K562 (cell line): ENCODE measurements around the gene LBHD2. TPM values are rescaled to one million over a fixed set of nuclear protein-coding genes. Genes with fewer than 3 reads are reported as not detected.

Source experiments
- ATF7 ChIP-seq: fragments of 450-650 bp; IDR thresholded peaks from 2 replicates; pipeline ENCODE4 v1.7.1; 2014; ENCODE audit warnings: mild to moderate bottlenecking, moderate library complexity
- CXXC5 ChIP-seq: fragments of 250-450 bp; sonication (Bioruptor Pico); IDR thresholded peaks from 2 replicates; pipeline ENCODE4 v1.8.0; 2022; ENCODE audit warnings: inconsistent platforms, mild to moderate bottlenecking, moderate library complexity
- E2F1 ChIP-seq: sonication (generic); formaldehyde crosslinking; IDR thresholded peaks from 2 replicates; pipeline ENCODE4 v1.8.1; 2023; ENCODE audit warnings: mild to moderate bottlenecking, missing genetic modification reagents, moderate library complexity
- GATAD2B ChIP-seq: fragments of 450-650 bp; IDR thresholded peaks from 2 replicates; pipeline ENCODE4 v1.6.1; 2017; ENCODE audit warnings: mild to moderate bottlenecking, borderline replicate concordance
- HOXB6 ChIP-seq: fragments of 250-450 bp; sonication (Bioruptor Pico); IDR thresholded peaks from 2 replicates; pipeline ENCODE4 v1.5.1; 2022; ENCODE audit warnings: mild to moderate bottlenecking, borderline replicate concordance
- LARP7 ChIP-seq: fragments of 450-650 bp; IDR thresholded peaks from 2 replicates; pipeline ENCODE4 v1.6.1; 2016
- MAZ ChIP-seq, 2 experiments: fragments of 450-650 bp in 1 of 2; sonication (generic) in 1 of 2; formaldehyde crosslinking; IDR thresholded peaks in 1 of 2; conservative IDR thresholded peaks in 1 of 2; 2 replicates each; pipeline versions ENCODE4 v1.4.0 to v1.5.0; 2020; ENCODE audit warnings: mild to moderate bottlenecking in 1 of 2, missing genetic modification reagents in 1 of 2
- MEF2D ChIP-seq: conservative IDR thresholded peaks from 2 replicates; pipeline ENCODE4 v1.6.1; 2016; ENCODE audit warnings: low read depth, missing genetic modification characterization, missing compliant biosample characterization
- NBN ChIP-seq: fragments of 450-650 bp; IDR thresholded peaks from 2 replicates; pipeline ENCODE4 v1.6.1; 2016; ENCODE audit warnings: low read depth, mild to moderate bottlenecking
- NFATC3 ChIP-seq: fragments of 450-650 bp; IDR thresholded peaks from 2 replicates; pipeline ENCODE4 v1.6.1; 2017; ENCODE audit warnings: mild to moderate bottlenecking
- NFXL1 ChIP-seq: fragments of 450-650 bp; formaldehyde crosslinking; IDR thresholded peaks from 2 replicates; pipeline ENCODE4 v1.4.0; 2021; ENCODE audit warnings: mild to moderate bottlenecking
- NR2C2 ChIP-seq, 2 experiments: fragments of 200-800 bp in 1 of 2; sonication (Bioruptor generic) in 1 of 2; sonication (generic) in 1 of 2; formaldehyde crosslinking in 1 of 2; IDR thresholded peaks; 2 replicates each; pipeline versions ENCODE4 v1.6.1 to v1.8.0; 2016 to 2022; ENCODE audit warnings: mild to moderate bottlenecking in 1 of 2, missing compliant biosample characterization in 1 of 2, missing genetic modification characterization in 1 of 2, missing genetic modification reagents in 1 of 2
- RBM39 ChIP-seq: fragments of 200-400 bp; formaldehyde crosslinking; optimal IDR thresholded peaks from 2 replicates; pipeline ENCODE3; 2018; ENCODE audit warnings: low read depth, low read length
- SRF ChIP-seq, 2 experiments: fragments of 250-450, 450-650 bp in 1 of 2; sonication (Bioruptor Pico) in 1 of 2; sonication (generic) in 1 of 2; formaldehyde crosslinking; IDR thresholded peaks; 2 replicates each; pipeline versions ENCODE4 v1.5.0 to v1.5.1; 2020 to 2022; ENCODE audit warnings: mild to moderate bottlenecking in 1 of 2, missing genetic modification reagents in 1 of 2
- USF1 ChIP-seq: sonication (generic); formaldehyde crosslinking; IDR thresholded peaks from 2 replicates; pipeline ENCODE4 v1.9.0; 2022; ENCODE audit warnings: mild to moderate bottlenecking, missing genetic modification reagents
- ZEB2 ChIP-seq: fragments of 450-650 bp; IDR thresholded peaks from 2 replicates; pipeline ENCODE4 v1.6.1; 2016
- ZFX ChIP-seq: sonication (generic); formaldehyde crosslinking; IDR thresholded peaks from 2 replicates; pipeline ENCODE4 v1.8.0; 2022; ENCODE audit warnings: mild to moderate bottlenecking, missing genetic modification reagents, moderate library complexity
- ZNF316 ChIP-seq: fragments of 450-650 bp; IDR thresholded peaks from 2 replicates; pipeline ENCODE4 v1.6.1; 2016
- ZNF695 ChIP-seq: fragments of 450-650 bp; formaldehyde crosslinking; IDR thresholded peaks from 2 replicates; pipeline ENCODE4 v1.4.0; 2020; ENCODE audit warnings: mild to moderate bottlenecking, moderate library complexity
- ZNF77 ChIP-seq: fragments of 250-450 bp; sonication (Bioruptor Pico); IDR thresholded peaks from 2 replicates; pipeline ENCODE4 v1.5.0; 2020
- polyA plus RNA-seq, 8 experiments: library from polyadenylated mRNA; depleted of rRNA in 4 of 8; stranded (reverse) in 5 of 8; unstranded in 3 of 8; fragments of >200 nt; fragmentation: Nextera tagmentation in 2 of 8; fragmentation: Illumina TruSeq in 1 of 8; extraction: Ambion mirVana in 2 of 8; extraction: Trizol in 1 of 8; gene quantifications; 2 replicates each; pipeline versions ENCODE4 v1.2.1 to v1.2.3, GENCODE V29; 2011 to 2014; ENCODE audit warnings: inconsistent platforms in 1 of 8, missing spikeins in 1 of 8
- total RNA-seq, 7 experiments: library from RNA; depleted of rRNA in 6 of 7; stranded (reverse); fragments of >200 nt in 6 of 7; fragmentation: Illumina TruSeq in 2 of 7; extraction: Trizol in 2 of 7; gene quantifications; 2 replicates each; pipeline versions ENCODE4 v1.2.1 to v1.2.3, GENCODE V29; 2011 to 2021; ENCODE audit warnings: low replicate concordance in 1 of 7
- TF ChIP-seq, protein P1 (sequence below), 2 experiments: fragments of 450-650 bp in 1 of 2; sonication (generic) in 1 of 2; formaldehyde crosslinking in 1 of 2; IDR thresholded peaks in 1 of 2; conservative IDR thresholded peaks in 1 of 2; 2 replicates each; pipeline versions ENCODE4 v1.6.1 to v1.8.1; 2016 to 2023; ENCODE audit warnings: mild to moderate bottlenecking in 2 of 2, moderate library complexity in 2 of 2, inconsistent platforms in 1 of 2, missing genetic modification reagents in 1 of 2
- TF ChIP-seq, protein P2 (sequence below), 2 experiments: fragments of 450-650 bp in 1 of 2; sonication (generic) in 1 of 2; formaldehyde crosslinking; conservative IDR thresholded peaks; 2 replicates each; pipeline versions ENCODE4 v1.4.0 to v1.8.1; 2020 to 2022; ENCODE audit warnings: mild to moderate bottlenecking in 1 of 2, missing genetic modification reagents in 1 of 2

Gene LBHD2
- total and polyA plus RNA-seq, 9 of the 15 experiments (the other 6 are each of a cell fraction or from before 2014, with no cell fraction given) = not detected

DNA sequence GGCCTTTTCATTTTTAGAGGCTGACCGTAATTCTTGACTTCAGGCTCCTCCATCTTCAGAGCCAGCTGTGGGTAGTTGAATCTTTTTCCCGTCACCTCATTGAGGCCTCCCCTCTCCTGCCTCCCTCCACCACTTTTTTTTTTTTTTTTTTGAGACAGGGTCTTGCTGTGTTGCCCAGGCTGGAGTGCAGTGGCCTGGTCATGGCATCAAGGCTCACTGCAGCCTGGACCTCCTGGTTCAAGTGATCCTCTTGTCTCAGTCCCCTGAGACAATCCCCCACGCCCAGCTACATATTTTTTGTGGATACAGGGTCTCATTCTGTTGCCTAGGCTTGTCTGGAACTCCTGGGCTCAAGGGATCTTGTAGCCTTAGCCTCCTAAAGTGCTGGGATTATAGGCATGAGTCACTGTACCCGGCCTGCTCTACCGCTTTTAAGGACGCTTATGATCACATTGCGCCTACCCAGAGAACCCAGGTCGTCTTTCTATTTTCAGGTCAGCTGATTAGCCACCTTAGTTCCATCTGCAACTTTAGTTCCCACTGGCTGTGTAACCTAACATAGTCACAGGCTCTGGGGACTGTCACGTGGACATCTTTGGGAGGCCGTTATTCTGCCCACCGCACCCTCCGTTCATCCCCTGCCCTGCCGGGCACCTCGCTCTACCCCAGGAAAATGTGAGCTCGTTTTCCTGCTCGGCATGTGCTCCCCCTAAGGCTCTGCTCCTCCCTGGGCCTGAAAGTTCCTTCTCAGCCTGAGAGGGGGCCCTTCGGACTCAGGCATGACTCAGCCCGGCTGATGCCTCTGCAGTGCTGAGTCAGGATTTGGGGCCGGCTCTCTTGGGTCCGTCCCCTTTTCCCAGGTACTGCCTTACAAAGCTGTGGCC lies 52.6 kb downstream of the LBHD2 start (continued):
- TF ChIP-seq MAZ (CRISPR knock-in tag; conservative IDR thresholded peaks at IDR 0.05 in 1 of 2, IDR thresholded peaks at IDR 0.05 in 1 of 2) (peak; percentile 54 to 63; a peak in 3 of 4 replicates), USF1 (peak; percentile 71), NFXL1 (CRISPR knock-in tag) (no peak), GATAD2B (no peak), E2F1 (CRISPR knock-in tag) (no peak), LARP7 (no peak), CXXC5 (CRISPR knock-in tag) (peak; percentile 37), RBM39 (no peak), MEF2D (tag) (0 out of 2 replicates have a peak, but pooled peaks have one; percentile 50), NBN (0 out of 2 replicates have a peak, but pooled peaks have one; percentile 30), ZFX (peak; percentile 56), NR2C2 (CRISPR knock-in tag; IDR thresholded peaks at IDR 0.05) (no peak), NR2C2 (tag; IDR thresholded peaks at IDR 0.05) (0 out of 2 replicates have a peak, but pooled peaks have one; percentile 9), ZNF695 (CRISPR knock-in tag) (no peak), ZEB2 (no peak), NFATC3 (no peak), ZNF77 (CRISPR knock-in tag) (no peak), SRF (CRISPR knock-in tag; IDR thresholded peaks at IDR 0.05) (peak in 1 of 2 experiments; percentile 33; a peak in 1 of 4 replicates), ZNF316 (peak; percentile 99), HOXB6 (no peak), ATF7 (peak; percentile 56; the same call in 1 of the 2 replicates)
- TF ChIP-seq, protein P1, sequence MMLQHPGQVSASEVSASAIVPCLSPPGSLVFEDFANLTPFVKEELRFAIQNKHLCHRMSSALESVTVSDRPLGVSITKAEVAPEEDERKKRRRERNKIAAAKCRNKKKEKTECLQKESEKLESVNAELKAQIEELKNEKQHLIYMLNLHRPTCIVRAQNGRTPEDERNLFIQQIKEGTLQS (IDR thresholded peaks at IDR 0.05) = peak; percentile 84
- TF ChIP-seq, protein P1 (CRISPR knock-in tag; conservative IDR thresholded peaks at IDR 0.05) = no peak
- TF ChIP-seq, protein P2, sequence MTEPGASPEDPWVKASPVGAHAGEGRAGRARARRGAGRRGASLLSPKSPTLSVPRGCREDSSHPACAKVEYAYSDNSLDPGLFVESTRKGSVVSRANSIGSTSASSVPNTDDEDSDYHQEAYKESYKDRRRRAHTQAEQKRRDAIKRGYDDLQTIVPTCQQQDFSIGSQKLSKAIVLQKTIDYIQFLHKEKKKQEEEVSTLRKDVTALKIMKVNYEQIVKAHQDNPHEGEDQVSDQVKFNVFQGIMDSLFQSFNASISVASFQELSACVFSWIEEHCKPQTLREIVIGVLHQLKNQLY (CRISPR knock-in tag; conservative IDR thresholded peaks at IDR 0.05) = no peak
